HG03064 (cell line): Measurements from ENCODE around the gene ALK.

ENCODE experiments used
- ATAC-seq: cut with Tn5 transposase; IDR thresholded peaks from one replicate; pipeline ENCODE4 v1.9.1; 2021; ENCODE audit warnings: low read depth; ENCODE audit not compliant: unreplicated experiment

Gene ALK

DNA sequence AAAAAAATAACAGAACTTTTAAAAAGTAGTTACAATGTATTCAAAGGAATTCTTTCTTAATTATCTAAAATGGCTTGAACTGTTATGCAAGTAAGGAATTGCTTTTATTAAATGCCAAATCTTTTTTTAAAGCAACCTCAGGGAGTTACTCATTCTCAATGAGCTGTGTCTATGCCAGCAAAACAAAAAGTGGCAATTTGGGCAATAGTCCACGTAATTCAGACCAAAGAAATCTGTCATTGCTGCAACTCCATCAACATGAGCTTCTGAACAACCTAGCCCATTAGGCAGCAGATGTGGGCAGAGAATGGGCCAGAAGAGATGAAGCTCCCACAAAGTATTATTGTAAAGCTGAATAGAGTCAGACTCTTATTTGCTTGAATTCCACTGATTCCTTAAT, 118.4 kb downstream of the ALK start:
- ATAC-seq = no peak

- ATAC-seq = no peak
Measured at GRCh38 chr2:29799628-29800027, 121.8 kb downstream of the ALK start.

GRCh38 chr2:29797916-29798315, 123.5 kb downstream of the ALK start:
- no peak for ATAC-seq

- no peak for ATAC-seq
Measured at GRCh38 chr2:29796446-29796845, 124.9 kb downstream of the ALK start.

GRCh38 chr2:29789911-29790485, 131.4 kb downstream of the ALK start:
- ATAC-seq = no peak

- no peak for ATAC-seq
Measured at GRCh38 chr2:29787473-29788465, 133.6 kb downstream of the ALK start.

DNA sequence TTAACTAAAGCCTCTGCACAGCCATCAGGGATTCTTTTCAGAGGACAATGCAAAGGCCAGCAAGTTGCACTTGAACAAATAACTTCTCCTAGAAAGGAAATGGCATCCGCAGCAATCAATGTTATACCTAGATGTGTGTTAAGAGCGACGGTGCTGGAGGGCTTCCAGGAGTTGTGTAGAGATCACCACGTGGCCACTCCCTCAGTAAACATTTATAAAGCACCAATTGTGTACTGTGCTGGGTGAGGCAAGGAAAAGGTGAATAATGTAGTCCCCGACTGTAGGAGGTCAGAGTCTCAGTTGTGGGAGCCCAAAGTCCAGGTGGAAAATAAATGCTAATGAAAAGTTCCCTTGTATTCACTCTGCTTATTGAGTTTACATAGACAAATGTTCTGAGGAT, 135.0 kb downstream of the ALK start:
- no peak for ATAC-seq

DNA sequence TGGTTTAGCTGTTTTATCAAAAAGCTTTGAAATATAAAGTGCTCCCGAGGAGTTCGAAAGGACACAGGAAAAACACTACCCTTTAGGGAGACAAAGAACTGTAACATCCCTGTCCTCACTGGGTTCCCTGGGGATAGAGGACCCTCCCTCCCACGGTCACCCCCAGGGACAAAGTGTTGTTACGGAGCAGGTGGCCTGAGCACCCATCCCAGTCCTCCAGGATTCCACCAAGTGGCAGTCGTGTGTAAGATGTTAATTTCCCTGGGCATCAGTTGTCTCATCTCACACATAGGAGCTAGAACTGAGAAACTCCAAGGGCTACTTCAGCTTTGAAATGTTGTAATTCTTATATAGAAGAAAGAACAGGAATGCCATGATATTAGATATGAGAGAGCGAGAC, 137.7 kb downstream of the ALK start:
- ATAC-seq = no peak

- no peak for ATAC-seq
Measured at GRCh38 chr2:29782549-29783458, 138.6 kb downstream of the ALK start.

DNA sequence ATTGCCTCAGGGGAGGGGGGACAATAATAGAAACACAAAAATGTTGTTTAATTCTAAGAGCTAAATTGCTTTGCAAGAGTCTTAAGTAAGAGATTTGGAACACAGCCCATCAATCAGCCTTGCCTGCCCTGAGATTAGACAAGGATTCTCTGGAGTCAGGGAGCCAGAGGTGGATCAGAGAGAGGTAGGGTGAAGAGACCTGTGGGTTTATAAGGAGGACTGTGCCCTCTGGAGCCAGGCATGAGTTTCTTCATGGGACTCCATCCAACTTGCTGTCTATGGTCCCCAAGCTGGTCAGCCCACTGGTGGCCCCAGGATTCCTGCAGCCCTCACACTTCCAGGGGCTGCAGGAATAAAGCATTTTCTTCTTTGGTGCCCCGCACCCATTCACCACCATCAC, 139.3 kb downstream of the ALK start:
- no peak for ATAC-seq

DNA sequence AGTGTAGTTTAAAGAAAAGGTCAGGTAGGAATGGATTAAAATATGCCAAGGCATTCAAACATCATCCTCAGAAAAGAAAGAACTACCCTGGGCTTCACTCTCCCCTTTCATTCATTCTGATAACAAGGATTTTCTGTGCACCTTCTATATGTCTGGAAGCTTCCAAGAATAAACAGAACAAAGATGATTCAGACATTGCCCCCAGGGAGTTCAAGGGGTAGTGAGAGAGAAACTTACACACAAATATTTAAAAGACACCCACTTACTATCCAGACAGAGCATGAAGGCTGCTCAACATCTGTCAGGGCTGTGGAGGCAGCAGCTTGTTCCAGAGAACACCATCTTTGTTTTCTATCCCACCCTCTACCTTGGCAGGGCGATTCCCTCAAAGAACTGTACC, 140.5 kb downstream of the ALK start:
- ATAC-seq = no peak

GRCh38 chr2:29777161-29777560, 144.2 kb downstream of the ALK start:
- ATAC-seq = no peak

DNA sequence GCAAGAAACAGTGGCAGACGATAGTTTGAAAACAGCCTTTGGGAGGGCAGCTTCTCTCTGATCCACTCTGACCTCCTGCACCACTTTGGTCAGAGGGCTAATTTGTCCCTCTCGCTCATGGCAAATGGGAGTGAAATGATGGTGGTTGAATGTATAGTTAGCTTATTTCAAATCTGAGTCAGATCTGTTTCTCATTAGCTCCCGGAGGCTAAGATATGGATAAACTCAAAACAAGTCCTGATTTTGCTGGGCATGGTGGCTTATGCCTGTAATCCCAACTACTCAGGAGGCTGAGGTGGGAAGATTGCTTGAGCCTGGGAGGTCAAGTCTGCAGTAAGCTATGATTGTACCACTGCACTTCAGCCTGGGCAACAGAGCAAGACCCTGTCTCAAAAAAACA, 145.0 kb downstream of the ALK start:
- no peak for ATAC-seq

DNA sequence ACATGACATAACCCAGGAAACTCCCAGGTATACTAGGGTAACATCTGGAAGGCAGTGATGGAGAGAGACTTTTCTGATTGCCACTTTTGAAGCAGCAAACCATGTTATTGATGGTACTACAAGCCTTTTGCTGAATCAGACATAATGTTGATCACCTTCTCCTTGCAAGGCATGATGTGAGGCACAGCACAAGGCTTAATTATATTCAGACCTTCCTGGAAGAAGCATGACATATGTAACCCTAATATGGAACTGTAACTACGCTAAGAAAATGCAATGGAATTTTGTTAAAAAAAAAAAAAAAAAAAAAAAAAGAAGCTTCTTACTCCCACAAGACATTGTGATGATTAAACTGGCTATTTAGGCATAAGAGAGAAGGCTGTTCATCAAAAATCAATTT, 145.4 kb downstream of the ALK start:
- no peak for ATAC-seq

DNA sequence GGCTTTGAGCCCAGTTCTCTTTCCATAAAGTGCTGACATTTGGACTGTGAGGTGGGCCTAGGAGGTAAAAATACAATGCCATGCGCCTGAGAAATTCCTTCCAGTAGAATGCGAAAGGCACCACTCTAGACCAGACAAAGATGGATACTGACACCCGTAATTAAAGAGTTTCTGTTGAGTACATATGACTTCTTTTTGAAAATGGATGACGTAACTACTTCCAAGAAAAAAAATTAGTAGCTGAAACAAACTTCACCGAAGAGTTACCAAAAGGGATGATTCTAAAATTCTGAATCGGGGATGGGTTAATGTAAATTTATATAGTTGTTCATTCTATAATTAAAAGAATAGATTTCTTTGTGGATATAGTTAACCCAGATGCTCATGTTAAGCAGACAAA, 146.8 kb downstream of the ALK start:
- ATAC-seq = no peak

DNA sequence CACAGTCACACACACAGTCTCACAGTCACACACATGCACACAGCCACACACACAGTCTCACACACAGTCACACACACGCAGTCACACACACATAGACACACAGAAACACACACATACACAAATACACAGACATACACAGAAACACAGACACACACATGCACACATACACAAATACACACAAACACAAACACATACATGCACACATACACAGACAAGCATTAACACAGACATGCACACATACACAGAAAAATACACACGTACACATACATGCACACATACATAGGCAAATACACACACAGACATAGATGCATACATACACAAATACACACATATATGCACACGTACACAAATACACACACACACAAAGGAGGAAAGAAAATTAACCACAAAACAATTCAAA, 150.5 kb downstream of the ALK start:
- no peak for ATAC-seq

- no peak for ATAC-seq
Measured at GRCh38 chr2:29769847-29770246, 151.5 kb downstream of the ALK start.

- ATAC-seq = no peak
Measured at GRCh38 chr2:29767606-29768335, 153.6 kb downstream of the ALK start.

DNA sequence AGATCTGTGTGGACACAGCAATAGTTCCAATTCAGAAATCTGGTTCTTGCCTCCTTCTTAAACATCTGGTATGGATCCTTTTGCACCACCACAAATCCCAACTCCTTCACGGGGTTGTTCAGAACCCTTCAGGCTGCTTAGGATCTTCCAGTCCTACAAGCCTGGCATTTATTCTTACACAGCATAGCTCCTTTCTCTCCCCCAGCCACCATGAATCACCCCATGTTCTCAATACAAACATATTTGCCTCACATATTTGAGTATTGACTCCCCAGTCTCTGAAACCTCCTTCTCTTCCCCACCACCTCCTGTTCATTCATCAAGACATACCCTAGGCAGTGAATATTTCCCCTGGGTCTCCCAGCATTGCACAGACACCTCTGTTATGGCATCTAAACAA, 155.2 kb downstream of the ALK start:
- no peak for ATAC-seq

DNA sequence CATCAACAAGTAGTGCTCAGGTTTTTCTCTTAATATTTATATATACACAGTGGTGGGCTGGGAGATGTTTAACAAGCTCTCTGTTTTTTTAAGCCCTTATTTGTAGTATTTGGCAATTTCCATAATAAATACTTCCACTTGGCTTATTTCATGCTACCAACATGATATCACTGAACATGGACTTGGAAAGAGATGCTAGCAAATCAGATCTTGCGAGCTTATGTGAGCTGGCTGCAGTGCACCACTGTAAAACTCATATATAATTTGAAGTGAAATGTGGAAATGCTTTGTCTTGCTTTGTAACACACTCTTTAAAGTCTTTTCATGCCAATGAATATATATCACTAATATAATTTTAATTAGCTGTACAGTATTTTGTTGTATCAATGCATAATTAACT, 155.7 kb downstream of the ALK start:
- ATAC-seq = no peak
